Caco-2 (cell line): ENCODE results near the gene EPRS1. TPM values are rescaled to one million over a fixed set of nuclear protein-coding genes. Genes with fewer than 3 reads are reported as not detected.

Source experiments
- BruUV-seq: library from RNA; stranded (reverse); fragments of 400-500 nt; replicated peaks from 2 replicates; lab custom pipeline; 2021; lab: Mats Ljungman, UMichigan
- CTCF ChIA-PET: fragments of 300-600 bp; sonication (Branson Sonifier 250); formaldehyde crosslinking; loops from one replicate; lab custom pipeline; 2022; ENCODE audit warnings: antibody characterized with exemption; lab: Charles Lee
- POLR2A ChIA-PET: fragments of 300-600 bp; sonication (Branson Sonifier 250); formaldehyde crosslinking; loops from one replicate; lab custom pipeline; 2022; ENCODE audit warnings: antibody characterized with exemption; lab: Charles Lee
- DNase-seq, 2 experiments: peaks; one replicate each; pipeline versions ENCODE4 v3.0.0 to v3.0.0-alpha.2; 2020 to 2022
- H3K27me3 ChIP-seq: replicated peaks from 2 replicates; pipeline ENCODE4 v1.6.0; 2011; ENCODE audit warnings: low read length; ENCODE audit not compliant: control insufficient read depth, insufficient read depth
- H3K36me3 ChIP-seq: 2 replicates; pipeline ENCODE4 v1.5.1; 2011; ENCODE audit warnings: low read length; ENCODE audit not compliant: control insufficient read depth, insufficient read depth
- H3K4me1 ChIP-seq: fragments of 250-450 bp; sonication (Bioruptor Pico); 2 replicates; pipeline ENCODE4 v1.5.1; 2020; ENCODE audit warnings: mild to moderate bottlenecking
- H3K4me3 ChIP-seq: 2 replicates; pipeline ENCODE4 v1.5.1; 2011; ENCODE audit warnings: low read depth, mild to moderate bottlenecking, control low read depth, low read length
- H3K9me3 ChIP-seq: fragments of 250-450 bp; sonication (Bioruptor Pico); 2 replicates; pipeline ENCODE4 v1.5.1; 2020; ENCODE audit warnings: mild to moderate bottlenecking, moderate library complexity
- H3K27ac Mint-ChIP-seq: one replicate; pipeline ENCODE4 v1.8.0; 2022; ENCODE audit warnings: mixed read lengths; ENCODE audit not compliant: unreplicated experiment
- H3K27me3 Mint-ChIP-seq: one replicate; pipeline ENCODE4 v1.8.0; 2022; ENCODE audit warnings: mixed read lengths; ENCODE audit not compliant: insufficient read depth, unreplicated experiment
- H3K36me3 Mint-ChIP-seq: one replicate; pipeline ENCODE4 v1.8.0; 2022; ENCODE audit warnings: mild to moderate bottlenecking, mixed read lengths; ENCODE audit not compliant: insufficient read depth, unreplicated experiment
- H3K4me1 Mint-ChIP-seq: one replicate; pipeline ENCODE4 v1.8.0; 2022; ENCODE audit warnings: low read depth, mixed read lengths; ENCODE audit not compliant: unreplicated experiment
- H3K4me3 Mint-ChIP-seq: one replicate; pipeline ENCODE4 v1.8.0; 2022; ENCODE audit warnings: mild to moderate bottlenecking, moderate library complexity, mixed read lengths; ENCODE audit not compliant: unreplicated experiment
- H3K9me3 Mint-ChIP-seq: one replicate; pipeline ENCODE4 v1.8.0; 2022; ENCODE audit warnings: mixed read lengths; ENCODE audit not compliant: unreplicated experiment
- CTCF ChIP-seq, 2 experiments: fragments of 200-600 bp in 1 of 2; IDR thresholded peaks; 1 replicate in 1 of 2; 2 replicates in 1 of 2; pipeline versions ENCODE4 v1.5.1 to v1.8.0; 2011 to 2022; ENCODE audit warnings: antibody characterized with exemption in 1 of 2, control low read depth in 1 of 2, inconsistent platforms in 1 of 2, low read depth in 1 of 2, low read length in 1 of 2, mild to moderate bottlenecking in 1 of 2, moderate library complexity in 1 of 2; ENCODE audit not compliant: insufficient read depth in 1 of 2, severe bottlenecking in 1 of 2, unreplicated experiment in 1 of 2
- intact Hi-C: fragments of 100-400 bp; cut with micrococcal nuclease; formaldehyde crosslinking; loops from one replicate; pipeline ENCODE4 v1.10.0; 2022; ENCODE audit not compliant: unreplicated experiment
- total RNA-seq: library from RNA; stranded (reverse); gene quantifications from 2 replicates; pipeline ENCODE4 v1.2.3, GENCODE V29; 2022

Gene EPRS1
- total RNA-seq, 1 experiment from 2014 or later, result 215 TPM

- peaks cover 91% of the 10 kb centered on the region for H3K36me3 Mint-ChIP-seq
- POLR2A ChIA-PET, result no interaction called here
Observed at GRCh38 chr1:220011620-220012019, 34.7 kb downstream of the EPRS1 start.

GRCh38 chr1:220007438-220007837 lies 38.9 kb downstream of the EPRS1 start:
- no peaks in the 10 kb centered on the region for H3K9me3 ChIP-seq
- H3K4me3 ChIP-seq, result no peak overlapping the region
- Mint-ChIP-seq H3K4me1 (no peaks in the 10 kb centered on the region), H3K27me3 (no peaks in the 10 kb centered on the region), H3K36me3 (peaks cover 79% of the 10 kb centered on the region), H3K27ac (no peak overlapping the region), H3K9me3 (no peaks in the 10 kb centered on the region), H3K4me3 (no peak overlapping the region)
- intact Hi-C loops, result no loop called here
- H3K4me1 ChIP-seq, result no peaks in the 10 kb centered on the region
- no peaks in the 10 kb centered on the region for H3K27me3 ChIP-seq
- ChIA-PET CTCF (no interaction called here), POLR2A (no interaction called here)
- no peak for TF ChIP-seq CTCF (IDR thresholded peaks at IDR 0.05; ENCODE audit: insufficient read depth in 1 of 2, low read depth in 1 of 2, low read length in 1 of 2, severe bottlenecking in 1 of 2, unreplicated experiment in 1 of 2)
- H3K36me3 ChIP-seq, result no peaks in the 10 kb centered on the region; the same call in 1 of the 2 replicates
- DNase-seq, result no peak
- no TSS peak for BruUV-seq

More at GRCh38 chr1:220011620-220012019, 34.7 kb downstream of the EPRS1 start:
- CTCF ChIA-PET, result no interaction called here
- H3K9me3 ChIP-seq, result no peaks in the 10 kb centered on the region
- Mint-ChIP-seq H3K27ac (no peak overlapping the region), H3K27me3 (no peaks in the 10 kb centered on the region), H3K4me3 (no peak overlapping the region), H3K4me1 (peaks cover 5% of the 10 kb centered on the region), H3K9me3 (no peaks in the 10 kb centered on the region)
- BruUV-seq, result no TSS peak
- DNase-seq, result no peak
- no peaks in the 10 kb centered on the region; the same call in 1 of the 2 replicates for H3K36me3 ChIP-seq
- H3K27me3 ChIP-seq, result no peaks in the 10 kb centered on the region
- H3K4me1 ChIP-seq, result no peaks in the 10 kb centered on the region
- intact Hi-C loops, result no loop called here
- H3K4me3 ChIP-seq, result no peak overlapping the region
- TF ChIP-seq CTCF (IDR thresholded peaks at IDR 0.05; ENCODE audit: insufficient read depth in 1 of 2, low read depth in 1 of 2, low read length in 1 of 2, severe bottlenecking in 1 of 2, unreplicated experiment in 1 of 2), result no peak

GRCh38 chr1:220005489-220005888 lies 40.8 kb downstream of the EPRS1 start:
- BruUV-seq, result no TSS peak
- H3K36me3 ChIP-seq, result no peaks in the 10 kb centered on the region; the same call in 1 of the 2 replicates
- no peaks in the 10 kb centered on the region for H3K4me1 ChIP-seq
- ChIA-PET POLR2A (no interaction called here), CTCF (no interaction called here)
- H3K9me3 ChIP-seq, result no peaks in the 10 kb centered on the region
- no peaks in the 10 kb centered on the region for H3K27me3 ChIP-seq
- Mint-ChIP-seq H3K9me3 (no peaks in the 10 kb centered on the region), H3K4me3 (no peak overlapping the region), H3K27me3 (no peaks in the 10 kb centered on the region), H3K4me1 (no peaks in the 10 kb centered on the region), H3K36me3 (peaks cover 77% of the 10 kb centered on the region), H3K27ac (no peak overlapping the region)
- intact Hi-C loops, result no loop called here
- DNase-seq, result no peak
- no peak for TF ChIP-seq CTCF (IDR thresholded peaks at IDR 0.05; ENCODE audit: insufficient read depth in 1 of 2, low read depth in 1 of 2, low read length in 1 of 2, severe bottlenecking in 1 of 2, unreplicated experiment in 1 of 2)
- no peak overlapping the region for H3K4me3 ChIP-seq
